MM.1S (cell line): Measurements from ENCODE around the gene EIF1AX.

Experiments
- CTCF ChIP-seq: fragments of 300-600 bp; sonication (generic); IDR thresholded peaks from 2 replicates; pipeline ENCODE4 v1.5.1; 2016; ENCODE audit warnings: antibody characterized with exemption, low read length, mixed read lengths
- EZH2 ChIP-seq: fragments of 300-600 bp; sonication (generic); optimal IDR thresholded peaks from 2 replicates; pipeline ENCODE3; 2017; ENCODE audit warnings: low read depth, mild to moderate bottlenecking, antibody characterized with exemption, low read length, mixed read lengths

DNA sequence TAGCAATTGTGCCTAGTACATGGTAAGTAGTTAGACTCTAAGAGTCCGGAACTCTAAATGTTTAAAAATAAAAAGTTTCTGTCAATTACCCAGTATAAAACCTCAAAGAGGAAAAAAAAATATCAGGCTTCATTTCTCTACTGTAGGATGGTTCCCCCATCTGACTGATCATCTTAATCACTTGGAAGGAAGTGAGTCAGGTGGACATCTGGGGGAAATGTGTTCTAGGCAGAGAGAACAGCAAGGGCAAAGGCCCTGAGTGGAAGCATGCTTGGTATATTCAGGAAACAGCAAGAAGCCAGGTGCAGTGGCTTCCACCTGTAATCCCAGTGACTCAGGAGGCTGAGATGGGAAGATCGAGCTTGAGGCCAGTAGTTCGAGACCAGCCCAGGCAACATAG lies 2.9 kb upstream of the EIF1AX start:
- TF ChIP-seq CTCF: no peak
- TF ChIP-seq EZH2: no peak
